HepG2 (cell line): Measurements from ENCODE around the gene PGLYRP4. TPM values are rescaled to one million over a fixed set of nuclear protein-coding genes. Genes with fewer than 3 reads are reported as not detected.

Experiments
- ATAC-seq: fragments of 200-7000 bp; cut with Tn5 transposase; 3 replicates; pipeline ENCODE4 v1.9.1; 2020; ENCODE audit warnings: mild to moderate bottlenecking, moderate library complexity
- BruUV-seq: library from RNA; stranded (reverse); fragments of 400-500 nt; replicated peaks from 2 replicates; lab custom pipeline; 2021; lab: Mats Ljungman, UMichigan
- CTCF ChIA-PET: fragments of 300-600 bp; formaldehyde crosslinking; extraction: SDS; loops from one replicate; lab custom pipeline; 2021; ENCODE audit warnings: low total read pairs, inconsistent platforms, low intra/inter-chr PET ratio; lab: Yijun Ruan, JAX
- POLR2A ChIA-PET: fragments of 350-600 bp; sonication (Branson Sonifier 250); formaldehyde crosslinking; loops from one replicate; lab custom pipeline; 2020; ENCODE audit warnings: antibody characterized with exemption, inconsistent platforms; lab: Yijun Ruan, JAX
- DNase-seq: peaks from one replicate; pipeline ENCODE4 v3.0.0-alpha.2; 2015; ENCODE audit warnings: low spot score
- FAIRE-seq: peaks from 3 replicates; lab custom pipeline; 2011; peaks lifted over from hg19 to GRCh38; lab: Jason Lieb, UNC
- H2AFZ ChIP-seq: one replicate; pipeline ENCODE4 v1.6.1; 2011; ENCODE audit warnings: low read length, inconsistent platforms
- H3K27ac ChIP-seq: fragments of 300-600 bp; 3 replicates; pipeline ENCODE4 v1.8.0; 2011; ENCODE audit warnings: mixed run types, mild to moderate bottlenecking, mixed read lengths, low read length, inconsistent platforms; ENCODE audit not compliant: insufficient read depth; ENCODE audit errors: extremely low read length
- H3K27me3 ChIP-seq, 2 experiments: fragments of 200-600 bp in 1 of 2; 2 replicates in 1 of 2; 3 replicates in 1 of 2; pipeline versions ENCODE4 v1.6.0 to v1.8.0; 2011; ENCODE audit warnings: low read length in 2 of 2, mild to moderate bottlenecking in 2 of 2, moderate library complexity in 2 of 2, inconsistent platforms in 1 of 2; ENCODE audit not compliant: insufficient read depth in 2 of 2, control insufficient read depth in 1 of 2
- H3K36me3 ChIP-seq, 2 experiments: fragments of 200-600 bp in 1 of 2; replicated peaks in 1 of 2; 2 replicates in 1 of 2; 3 replicates in 1 of 2; pipeline versions ENCODE4 v1.5.1 to v1.8.0; 2011; ENCODE audit warnings: low read length in 2 of 2, inconsistent platforms in 1 of 2; ENCODE audit not compliant: insufficient read depth in 2 of 2, control insufficient read depth in 1 of 2
- H3K4me1 ChIP-seq: 2 replicates; pipeline ENCODE4 v1.5.1; 2012; ENCODE audit warnings: low read length, inconsistent platforms; ENCODE audit not compliant: insufficient read depth
- H3K4me2 ChIP-seq: 2 replicates; pipeline ENCODE4 v1.6.0; 2011; ENCODE audit warnings: low read depth, low read length, inconsistent platforms
- H3K4me3 ChIP-seq, 3 experiments: fragments of 200-600 bp in 1 of 3; sonication (generic), shearing (Covaris generic) in 1 of 3; replicated peaks in 1 of 3; 2 replicates each; pipeline ENCODE4 v1.5.1; 2011 to 2016; ENCODE audit warnings: low read length in 3 of 3, inconsistent platforms in 2 of 3, low read depth in 2 of 3, mild to moderate bottlenecking in 2 of 3, control low read depth in 1 of 3, mixed read lengths in 1 of 3; ENCODE audit not compliant: insufficient read depth in 1 of 3
- H3K79me2 ChIP-seq: one replicate; pipeline ENCODE4 v1.6.1; 2011; ENCODE audit warnings: low read length, inconsistent platforms; ENCODE audit not compliant: insufficient read depth
- H3K9ac ChIP-seq: 2 replicates; pipeline ENCODE4 v1.6.0; 2011; ENCODE audit warnings: mild to moderate bottlenecking, low read depth, low read length, inconsistent platforms; ENCODE audit not compliant: insufficient read depth
- H3K9me3 ChIP-seq: 2 replicates; pipeline ENCODE4 v1.5.1; 2012; ENCODE audit warnings: mild to moderate bottlenecking, low read length
- H4K20me1 ChIP-seq: 2 replicates; pipeline ENCODE4 v1.6.0; 2011; ENCODE audit warnings: inconsistent platforms, mild to moderate bottlenecking, low read length, moderate library complexity; ENCODE audit not compliant: insufficient read depth
- ARNT2 ChIP-seq: sonication (generic); formaldehyde crosslinking; IDR thresholded peaks from 2 replicates; pipeline ENCODE4 v1.8.0; 2022; ENCODE audit warnings: mild to moderate bottlenecking, low read depth, missing genetic modification reagents, moderate library complexity
- GABPA ChIP-seq, 2 experiments: IDR thresholded peaks; 2 replicates each; pipeline ENCODE4 v1.6.1; 2011 to 2016; ENCODE audit warnings: low read depth in 2 of 2, low read length in 1 of 2, missing biosample characterization in 1 of 2, missing genetic modification characterization in 1 of 2
- MAFF ChIP-seq: IDR thresholded peaks from 2 replicates; pipeline ENCODE4 v1.6.1; 2011; ENCODE audit warnings: low read depth, low read length, improper control_type of control experiment
- ONECUT2 ChIP-seq: sonication (generic); formaldehyde crosslinking; IDR thresholded peaks from 2 replicates; pipeline ENCODE4 v1.4.0; 2020; ENCODE audit warnings: missing genetic modification reagents
- PAF1 ChIP-seq: IDR thresholded peaks from 2 replicates; pipeline ENCODE4 v1.6.1; 2016; ENCODE audit warnings: missing genetic modification reagents, missing compliant biosample characterization
- SIN3B ChIP-seq: fragments of 150-350 bp; IDR thresholded peaks from 2 replicates; pipeline ENCODE4 v1.6.1; 2014; ENCODE audit warnings: low read length
- TGIF2 ChIP-seq: IDR thresholded peaks from 2 replicates; pipeline ENCODE4 v1.6.1; 2016; ENCODE audit warnings: control low read depth, missing compliant biosample characterization
- XBP1 ChIP-seq: sonication (generic); formaldehyde crosslinking; IDR thresholded peaks from 2 replicates; pipeline ENCODE4 v1.5.0; 2020; ENCODE audit warnings: missing genetic modification reagents
- YEATS4 ChIP-seq: sonication (generic); formaldehyde crosslinking; IDR thresholded peaks from 2 replicates; pipeline ENCODE4 v1.4.0; 2020; ENCODE audit warnings: missing genetic modification reagents, borderline replicate concordance
- ZNF44 ChIP-seq: sonication (generic); formaldehyde crosslinking; IDR thresholded peaks from 2 replicates; pipeline ENCODE4 v1.5.1; 2020; ENCODE audit warnings: mild to moderate bottlenecking, missing genetic modification reagents
- ZNF446 ChIP-seq: sonication (generic); formaldehyde crosslinking; IDR thresholded peaks from 2 replicates; pipeline ENCODE4 v1.5.0; 2020; ENCODE audit warnings: mild to moderate bottlenecking, missing genetic modification reagents
- ZSCAN12 ChIP-seq: sonication (generic); formaldehyde crosslinking; IDR thresholded peaks from 2 replicates; pipeline ENCODE4 v1.9.0; 2021; ENCODE audit warnings: mild to moderate bottlenecking, missing genetic modification reagents
- WGBS: methylation state at CpG from one replicate; pipeline ENCODE4 v1.1.6; 2017; ENCODE audit warnings: low lambda C conversion rate; 5-methylcytosine and 5-hydroxymethylcytosine counted together
- in situ Hi-C: cut with HindIII; loops from 2 replicates; pipeline ENCODE4 v1.10.0; 2017; ENCODE audit warnings: low pct_unique_long_range_greater_than_20kb; ENCODE audit not compliant: extremely low pct_ligation_motif_present
- intact Hi-C: fragments of 100-400 bp; cut with micrococcal nuclease; formaldehyde crosslinking; loops from one replicate; pipeline ENCODE4 v1.10.0; 2022; ENCODE audit not compliant: unreplicated experiment
- polyA plus RNA-seq, 8 experiments: library from polyadenylated mRNA; depleted of rRNA in 3 of 8; stranded (reverse) in 7 of 8; unstranded in 1 of 8; fragments of >200 nt; fragmentation: Illumina TruSeq in 4 of 8; extraction: Trizol in 4 of 8; gene quantifications; 2 replicates each; pipeline versions ENCODE4 v1.2.1 to v1.2.3, GENCODE V29; 2011 to 2016; ENCODE audit warnings: low read depth in 4 of 8, missing spikeins in 1 of 8, mixed read lengths in 1 of 8; ENCODE audit not compliant: insufficient read depth in 1 of 8
- total RNA-seq, 5 experiments: library from RNA; depleted of rRNA; stranded (reverse); fragments of >200 nt; fragmentation: Illumina TruSeq; extraction: Trizol; gene quantifications; 2 replicates each; pipeline ENCODE4 v1.2.3, GENCODE V29; 2016; ENCODE audit warnings: low read depth in 1 of 5
- TF ChIP-seq, protein P1 (sequence below): sonication (generic); formaldehyde crosslinking; IDR thresholded peaks from 2 replicates; pipeline ENCODE4 v1.4.0; 2020; ENCODE audit warnings: missing genetic modification reagents, borderline replicate concordance

Gene PGLYRP4
- total and polyA plus RNA-seq, 2 of the 13 experiments (the other 11 are each of a cell fraction or from before 2014, with no cell fraction given), result not detected

GRCh38 chr1:153343040-153343681 lies 5.5 kb downstream of the PGLYRP4 start:
- BruUV-seq, result no TSS peak
- POLR2A ChIA-PET, result no interaction called here
- Histone ChIP-seq H4K20me1 (no peaks in the 10 kb centered on the region), H3K4me1 (no peaks in the 10 kb centered on the region), H3K4me2 (no peak overlapping the region), H3K9ac (no peak overlapping the region), H2AFZ (no peak overlapping the region), H3K27ac (no peak overlapping the region), H3K9me3 (no peaks in the 10 kb centered on the region), H3K4me3 (no peak overlapping the region), H3K36me3 (no peaks in the 10 kb centered on the region), H3K27me3 (peaks cover 2 to 4% of the 10 kb centered on the region in 2 experiments; a peak in 2 of 5 replicates), H3K79me2 (no peaks in the 10 kb centered on the region)
- FAIRE-seq, result no peak
- intact Hi-C loops, result no loop called here
- TF ChIP-seq TGIF2 (no peak), SIN3B (no peak), ONECUT2 (CRISPR knock-in tag) (no peak), ZNF446 (CRISPR knock-in tag) (no peak), MAFF (no peak), YEATS4 (CRISPR knock-in tag) (no peak), ZNF44 (CRISPR knock-in tag) (no peak), ZSCAN12 (CRISPR knock-in tag) (no peak), XBP1 (CRISPR knock-in tag) (no peak), GABPA (IDR thresholded peaks at IDR 0.05; ENCODE audit: low read depth, low read length) (no peak), GABPA (CRISPR knock-in tag; IDR thresholded peaks at IDR 0.05; ENCODE audit: low read depth) (no peak), ARNT2 (CRISPR knock-in tag) (no peak), PAF1 (no peak)
- TF ChIP-seq, protein P1, sequence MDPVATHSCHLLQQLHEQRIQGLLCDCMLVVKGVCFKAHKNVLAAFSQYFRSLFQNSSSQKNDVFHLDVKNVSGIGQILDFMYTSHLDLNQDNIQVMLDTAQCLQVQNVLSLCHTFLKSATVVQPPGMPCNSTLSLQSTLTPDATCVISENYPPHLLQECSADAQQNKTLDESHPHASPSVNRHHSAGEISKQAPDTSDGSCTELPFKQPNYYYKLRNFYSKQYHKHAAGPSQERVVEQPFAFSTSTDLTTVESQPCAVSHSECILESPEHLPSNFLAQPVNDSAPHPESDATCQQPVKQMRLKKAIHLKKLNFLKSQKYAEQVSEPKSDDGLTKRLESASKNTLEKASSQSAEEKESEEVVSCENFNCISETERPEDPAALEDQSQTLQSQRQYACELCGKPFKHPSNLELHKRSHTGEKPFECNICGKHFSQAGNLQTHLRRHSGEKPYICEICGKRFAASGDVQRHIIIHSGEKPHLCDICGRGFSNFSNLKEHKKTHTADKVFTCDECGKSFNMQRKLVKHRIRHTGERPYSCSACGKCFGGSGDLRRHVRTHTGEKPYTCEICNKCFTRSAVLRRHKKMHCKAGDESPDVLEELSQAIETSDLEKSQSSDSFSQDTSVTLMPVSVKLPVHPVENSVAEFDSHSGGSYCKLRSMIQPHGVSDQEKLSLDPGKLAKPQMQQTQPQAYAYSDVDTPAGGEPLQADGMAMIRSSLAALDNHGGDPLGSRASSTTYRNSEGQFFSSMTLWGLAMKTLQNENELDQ, result no peak
- DNase-seq, result no peak
- ATAC-seq, result no peak
- WGBS, result 3% methylated on average over 5 of the region's 5 CpGs
- in situ Hi-C loops, result no loop called here
- CTCF ChIA-PET, result no interaction called here
